ENCODE measurements around the gene ERO1A. TPM values are rescaled to one million over a fixed set of nuclear protein-coding genes. Genes with fewer than 3 reads are reported as not detected.
A peak's percentile ranks its signal among the peaks of the same experiment; 100 is the strongest.

The ERO1A gene
- total RNA-seq, 4 donors from 2014 or later: 21.9 to 46.0 (median 35.6) TPM

DNA sequence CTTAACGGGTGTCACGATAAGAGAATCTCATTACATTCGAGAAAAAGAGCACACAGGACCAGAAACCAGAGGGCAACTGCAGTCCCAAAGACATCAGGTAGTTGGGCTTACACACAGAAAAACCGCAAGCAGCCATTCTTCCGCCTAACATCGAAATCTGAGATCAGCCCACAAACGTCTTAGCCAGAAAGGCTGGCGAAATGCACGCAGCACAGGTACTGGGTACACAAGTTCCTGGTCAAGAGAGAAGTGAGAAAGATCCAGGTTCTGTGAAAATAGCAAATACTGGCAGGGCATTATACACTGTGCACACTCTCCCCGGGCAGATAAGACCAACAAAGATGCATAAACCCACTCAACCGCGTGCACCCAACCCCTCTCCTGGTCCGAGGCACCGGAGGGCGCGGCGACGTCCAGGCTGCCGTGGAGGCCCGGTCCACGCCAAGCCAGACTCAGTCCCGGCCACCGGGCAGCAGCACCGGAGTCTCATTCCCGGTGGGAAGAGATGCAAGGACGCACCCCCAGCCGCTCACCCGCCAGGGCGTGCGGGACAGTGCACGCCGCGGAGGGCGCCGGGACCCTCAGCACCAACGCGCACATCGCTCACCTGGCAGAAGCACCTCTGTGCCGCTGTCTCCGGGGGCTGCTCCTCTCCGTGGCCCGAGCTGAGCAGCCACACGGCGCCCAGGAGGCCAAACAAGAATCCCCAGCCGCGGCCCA is 437 bp downstream of the ERO1A start:
- Histone ChIP-seq H3K9me3 (no peaks in the 10 kb centered on the region), H3K4me3 (peak overlapping the region; percentile 51 to 81 (median 64)), H3K36me3 (no peaks in the 10 kb centered on the region), H3K27ac (peak overlapping the region; percentile 92 to 98 (median 94)), H3K27me3 (no peaks in the 10 kb centered on the region), H3K4me1 (peaks cover 6 to 57% (median 14%) of the 10 kb centered on the region in 4 donors)
- in situ Hi-C loops (cut with MboI; ENCODE audit: low pct_ligation_motif_present in 1 of 4, low pct_unique_long_range_greater_than_20kb in 1 of 4, low sequenced_read_pairs in 3 of 4) (no loop called here), intact Hi-C loops (cut with DNase I; ENCODE audit: low total_unique reads) (no loop called here)
- TF ChIP-seq POLR2A (IDR thresholded peaks at IDR 0.05) (no peak), POLR2AphosphoS5 (IDR thresholded peaks at IDR 0.05) (no peak), EP300 (IDR thresholded peaks at IDR 0.05; ENCODE audit: low read depth) (no peak)
- TF ChIP-seq, protein P1, sequence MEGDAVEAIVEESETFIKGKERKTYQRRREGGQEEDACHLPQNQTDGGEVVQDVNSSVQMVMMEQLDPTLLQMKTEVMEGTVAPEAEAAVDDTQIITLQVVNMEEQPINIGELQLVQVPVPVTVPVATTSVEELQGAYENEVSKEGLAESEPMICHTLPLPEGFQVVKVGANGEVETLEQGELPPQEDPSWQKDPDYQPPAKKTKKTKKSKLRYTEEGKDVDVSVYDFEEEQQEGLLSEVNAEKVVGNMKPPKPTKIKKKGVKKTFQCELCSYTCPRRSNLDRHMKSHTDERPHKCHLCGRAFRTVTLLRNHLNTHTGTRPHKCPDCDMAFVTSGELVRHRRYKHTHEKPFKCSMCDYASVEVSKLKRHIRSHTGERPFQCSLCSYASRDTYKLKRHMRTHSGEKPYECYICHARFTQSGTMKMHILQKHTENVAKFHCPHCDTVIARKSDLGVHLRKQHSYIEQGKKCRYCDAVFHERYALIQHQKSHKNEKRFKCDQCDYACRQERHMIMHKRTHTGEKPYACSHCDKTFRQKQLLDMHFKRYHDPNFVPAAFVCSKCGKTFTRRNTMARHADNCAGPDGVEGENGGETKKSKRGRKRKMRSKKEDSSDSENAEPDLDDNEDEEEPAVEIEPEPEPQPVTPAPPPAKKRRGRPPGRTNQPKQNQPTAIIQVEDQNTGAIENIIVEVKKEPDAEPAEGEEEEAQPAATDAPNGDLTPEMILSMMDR (IDR thresholded peaks at IDR 0.05): peak in 1 of 5 experiments; percentile 21
- peak; percentile 64 for DNase-seq
- 2 to 4% methylated on average over 12 to 44 of the region's 46 CpGs for WGBS, 2 donors (ENCODE audit: low coverage in 1 of 2)

DNA sequence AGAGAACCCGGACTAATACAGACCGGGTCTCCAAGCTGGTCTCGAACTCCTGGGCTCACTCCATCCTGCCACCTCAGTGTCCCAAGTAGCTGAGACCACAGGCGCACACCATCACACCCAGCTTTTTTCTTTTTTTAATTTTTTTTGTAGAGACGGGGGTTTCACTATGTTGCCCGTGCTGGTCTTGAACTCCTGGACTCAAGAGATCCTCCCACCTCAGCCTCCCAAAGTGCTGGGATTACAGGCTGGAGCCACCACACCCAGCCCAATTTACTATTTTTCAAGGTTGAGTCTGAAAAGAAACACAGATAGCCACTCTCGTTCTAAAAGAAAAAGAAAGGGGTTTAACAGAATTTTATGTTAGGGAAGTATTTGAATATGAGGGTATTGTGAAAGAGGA is 1.8 kb downstream of the ERO1A start:
- TF ChIP-seq EP300 (IDR thresholded peaks at IDR 0.05; ENCODE audit: low read depth): no peak
- TF ChIP-seq POLR2A (IDR thresholded peaks at IDR 0.05): no peak
- TF ChIP-seq POLR2AphosphoS5 (IDR thresholded peaks at IDR 0.05): no peak
- TF ChIP-seq, protein P1 (IDR thresholded peaks at IDR 0.05): no peak
- Histone ChIP-seq H3K4me3 (no peak overlapping the region), H3K27ac (no peak overlapping the region), H3K27me3 (no peaks in the 10 kb centered on the region), H3K36me3 (no peaks in the 10 kb centered on the region), H3K4me1 (peaks cover 6 to 49% (median 13%) of the 10 kb centered on the region in 4 donors), H3K9me3 (no peaks in the 10 kb centered on the region)
- in situ Hi-C loops (cut with MboI; ENCODE audit: low pct_ligation_motif_present in 1 of 4, low pct_unique_long_range_greater_than_20kb in 1 of 4, low sequenced_read_pairs in 3 of 4): no loop called here
- DNase-seq: no peak
- WGBS, 2 donors (ENCODE audit: low coverage in 1 of 2): 88 to 95% methylated on average over 7 of the region's 7 CpGs
- intact Hi-C loops (cut with DNase I; ENCODE audit: low total_unique reads): no loop called here

DNA sequence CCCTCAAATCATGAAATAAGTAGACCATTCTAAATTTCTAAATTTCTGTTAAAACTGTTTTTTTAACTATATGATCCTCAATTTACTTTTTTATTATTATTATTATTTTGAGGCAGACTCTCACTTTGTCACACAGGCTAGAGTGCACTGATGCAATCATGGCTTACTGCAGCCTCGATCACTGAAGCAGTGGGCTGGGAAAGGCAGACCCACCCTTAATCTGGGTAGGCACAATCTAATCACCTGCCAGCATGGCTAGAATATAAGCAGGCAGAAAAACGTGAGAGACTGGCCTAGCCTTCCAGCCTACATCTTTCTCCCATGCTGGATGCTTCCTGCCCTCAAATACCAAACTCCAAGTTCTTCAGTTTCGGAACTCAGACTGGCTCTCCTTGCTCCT is 2.3 kb downstream of the ERO1A start:
- no peak for DNase-seq
- 73 to 100% methylated on average over 1 to 3 of the region's 3 CpGs for WGBS, 2 donors (ENCODE audit: low coverage in 1 of 2)
- Histone ChIP-seq H3K4me3 (no peak overlapping the region), H3K4me1 (peaks cover 6 to 49% (median 13%) of the 10 kb centered on the region in 4 donors), H3K27me3 (no peaks in the 10 kb centered on the region), H3K9me3 (no peaks in the 10 kb centered on the region), H3K27ac (no peak overlapping the region), H3K36me3 (no peaks in the 10 kb centered on the region)
- TF ChIP-seq EP300 (IDR thresholded peaks at IDR 0.05; ENCODE audit: low read depth): no peak
- no peak for TF ChIP-seq POLR2AphosphoS5 (IDR thresholded peaks at IDR 0.05)
- TF ChIP-seq, protein P1 (IDR thresholded peaks at IDR 0.05): no peak
- no peak for TF ChIP-seq POLR2A (IDR thresholded peaks at IDR 0.05)
- intact Hi-C loops (cut with DNase I; ENCODE audit: low total_unique reads): no loop called here
- in situ Hi-C loops (cut with MboI; ENCODE audit: low pct_ligation_motif_present in 1 of 4, low pct_unique_long_range_greater_than_20kb in 1 of 4, low sequenced_read_pairs in 3 of 4): no loop called here

DNA sequence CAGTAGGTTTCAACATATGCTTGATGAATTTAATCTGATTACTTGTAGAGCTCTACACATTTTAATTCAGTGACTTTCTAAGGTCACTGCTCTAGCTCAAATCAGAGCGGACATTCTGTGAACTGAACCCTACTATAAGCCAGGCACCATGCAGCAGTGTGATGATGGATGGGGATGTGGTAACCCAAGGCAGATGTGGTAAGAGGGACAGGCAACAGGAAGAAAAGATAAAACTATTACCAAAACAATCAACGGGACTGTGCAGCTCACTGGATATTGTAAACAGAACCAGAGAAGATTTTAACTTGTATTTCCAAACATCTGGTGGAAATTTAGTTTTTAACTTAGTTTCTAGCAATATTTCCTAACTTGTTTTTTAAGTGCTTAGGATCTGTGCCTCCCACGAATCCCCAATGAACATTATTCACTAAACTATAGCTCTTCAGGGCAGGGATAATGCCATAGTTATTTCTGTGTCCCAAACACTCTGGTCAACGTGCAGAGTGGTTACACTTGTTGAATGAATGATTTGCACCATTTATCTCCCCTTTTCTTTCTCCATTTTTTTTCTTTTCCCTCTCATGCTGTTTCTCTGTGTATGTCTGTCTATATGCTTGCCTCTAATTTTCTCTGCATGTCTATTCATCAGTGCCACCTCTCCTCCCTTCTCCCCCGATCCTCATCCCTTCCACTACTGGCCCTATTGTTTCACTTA is 3.0 kb downstream of the ERO1A start:
- no peak for TF ChIP-seq EP300 (IDR thresholded peaks at IDR 0.05; ENCODE audit: low read depth)
- TF ChIP-seq POLR2AphosphoS5 (IDR thresholded peaks at IDR 0.05): no peak
- no peak for TF ChIP-seq POLR2A (IDR thresholded peaks at IDR 0.05)
- TF ChIP-seq, protein P1 (IDR thresholded peaks at IDR 0.05): no peak
- H3K4me1 ChIP-seq: peaks cover 6 to 49% (median 13%) of the 10 kb centered on the region in 4 donors
- no peaks in the 10 kb centered on the region for H3K9me3 ChIP-seq
- WGBS, 2 donors (ENCODE audit: low coverage in 1 of 2): 65 to 74% methylated on average over 5 of the region's 5 CpGs
- no peaks in the 10 kb centered on the region for H3K27me3 ChIP-seq
- intact Hi-C loops (cut with DNase I; ENCODE audit: low total_unique reads): no loop called here
- in situ Hi-C loops (cut with MboI; ENCODE audit: low pct_ligation_motif_present in 1 of 4, low pct_unique_long_range_greater_than_20kb in 1 of 4, low sequenced_read_pairs in 3 of 4): no loop called here
- H3K4me3 ChIP-seq: no peak overlapping the region
- DNase-seq: no peak
- H3K27ac ChIP-seq: no peak overlapping the region
- no peaks in the 10 kb centered on the region for H3K36me3 ChIP-seq

Data from transverse colon (tissue), 4 donors.